Subcutaneous abdominal adipose tissue (tissue), 5 donors: Measurements from ENCODE around the gene PDE8B.

Experiments
- H3K27ac ChIP-seq: one replicate; pipeline ENCODE4 v1.7.0; 2013; ENCODE audit warnings: low read depth, mild to moderate bottlenecking, inconsistent platforms, low read length, moderate library complexity
- H3K27me3 ChIP-seq, 5 donors: one replicate each; pipeline ENCODE4 v1.7.0; 2013; ENCODE audit warnings: low read length in 5 of 5, inconsistent platforms in 1 of 5; ENCODE audit not compliant: control insufficient read depth in 5 of 5, insufficient read depth in 4 of 5
- H3K36me3 ChIP-seq, 5 donors: one replicate each; pipeline ENCODE4 v1.7.0; 2013; ENCODE audit warnings: low read length in 5 of 5; ENCODE audit not compliant: control insufficient read depth in 5 of 5, insufficient read depth in 5 of 5
- H3K4me1 ChIP-seq, 5 donors: one replicate each; pipeline ENCODE4 v1.7.0; 2013; ENCODE audit warnings: low read length in 5 of 5, mild to moderate bottlenecking in 3 of 5, moderate library complexity in 1 of 5; ENCODE audit not compliant: control insufficient read depth in 5 of 5, insufficient read depth in 5 of 5
- H3K4me3 ChIP-seq, 5 donors: one replicate each; pipeline ENCODE4 v1.7.0; 2013; ENCODE audit warnings: low read length in 5 of 5, low read depth in 1 of 5
- H3K9ac ChIP-seq, 5 donors: one replicate each; pipeline ENCODE4 v1.7.0; 2013; ENCODE audit warnings: low read length in 5 of 5, mild to moderate bottlenecking in 4 of 5, moderate library complexity in 3 of 5
- H3K9me3 ChIP-seq, 5 donors: one replicate each; pipeline ENCODE4 v1.7.0; 2013; ENCODE audit warnings: low read length in 5 of 5; ENCODE audit not compliant: control insufficient read depth in 5 of 5
- donor health status: healthy.
- donor health status: healthy.
- donor health status: healthy.
- donor health status: healthy.
- donor health status: healthy.

PDE8B gene

GRCh38 chr5:77390795-77391194, 180.3 kb downstream of the PDE8B start:
- H3K27ac ChIP-seq: peak overlapping the region; percentile 61
- no peak overlapping the region for H3K4me3 ChIP-seq
- H3K9ac ChIP-seq: no peak overlapping the region
- H3K9me3 ChIP-seq: no peaks in the 10 kb centered on the region
- H3K27me3 ChIP-seq: no peaks in the 10 kb centered on the region
- H3K36me3 ChIP-seq: no peaks in the 10 kb centered on the region
- H3K4me1 ChIP-seq: peaks cover 5 to 20% (median 9%) of the 10 kb centered on the region in 5 donors

GRCh38 chr5:77391240-77391765, 180.8 kb downstream of the PDE8B start:
- Histone ChIP-seq H3K36me3 (no peaks in the 10 kb centered on the region), H3K4me1 (peaks cover 5 to 20% (median 9%) of the 10 kb centered on the region in 5 donors), H3K27ac (no peak overlapping the region), H3K27me3 (no peaks in the 10 kb centered on the region), H3K9me3 (no peaks in the 10 kb centered on the region), H3K4me3 (no peak overlapping the region), H3K9ac (no peak overlapping the region)

DNA sequence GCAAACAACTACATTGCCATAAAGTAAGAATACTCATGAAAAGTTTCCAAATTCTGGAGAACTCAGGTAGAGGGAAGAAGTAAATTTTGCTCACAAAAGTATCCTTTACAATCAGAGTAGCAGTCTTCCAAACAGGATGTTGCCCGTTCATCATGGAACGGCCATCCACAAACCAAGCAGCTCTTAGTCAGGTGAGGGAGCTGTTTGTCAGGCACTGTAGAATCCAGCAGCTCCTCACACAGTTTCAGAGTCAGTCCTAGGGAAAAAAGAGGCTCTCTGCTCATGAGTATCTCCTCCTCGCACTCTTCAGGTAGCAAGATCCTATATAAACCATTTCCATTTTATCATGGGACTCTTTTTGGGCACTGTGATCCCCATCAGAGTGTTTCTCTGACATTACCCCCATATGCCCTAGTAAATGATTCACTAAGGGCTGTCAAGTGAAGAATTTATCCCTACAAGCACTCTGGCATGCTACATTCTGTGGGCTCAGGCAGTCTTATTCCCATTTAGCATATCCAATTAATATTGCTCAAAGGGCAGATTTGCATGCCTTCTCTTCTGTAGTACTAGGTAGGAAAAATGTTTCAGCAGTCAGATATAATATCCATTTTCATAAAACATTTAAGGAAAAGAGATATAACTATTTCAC, 183.7 kb downstream of the PDE8B start:
- no peak overlapping the region for H3K9ac ChIP-seq
- peaks cover 5 to 24% (median 11%) of the 10 kb centered on the region in 5 donors for H3K4me1 ChIP-seq
- H3K27me3 ChIP-seq: no peaks in the 10 kb centered on the region
- no peaks in the 10 kb centered on the region for H3K9me3 ChIP-seq
- H3K4me3 ChIP-seq: no peak overlapping the region
- H3K36me3 ChIP-seq: no peaks in the 10 kb centered on the region
- no peak overlapping the region for H3K27ac ChIP-seq

DNA sequence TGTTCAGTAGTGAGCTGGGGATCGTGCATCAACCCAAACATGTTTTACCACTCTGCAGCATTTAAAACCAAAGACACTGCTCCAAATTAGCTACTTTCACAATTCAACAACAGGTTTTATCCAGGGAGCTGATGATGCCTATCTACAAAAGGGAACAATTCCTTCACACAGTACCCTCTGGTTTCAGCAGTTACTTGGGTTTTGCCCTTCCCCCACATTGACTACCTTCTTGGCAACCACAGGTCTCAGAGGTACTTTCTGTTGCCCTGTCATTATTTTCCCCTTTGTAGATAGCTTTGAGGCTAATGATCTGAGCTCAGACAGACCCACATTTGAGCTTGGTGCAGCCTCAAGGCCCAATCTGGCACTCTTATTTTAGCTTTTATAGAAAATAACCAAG, 185.5 kb downstream of the PDE8B start:
- H3K27ac ChIP-seq: no peak overlapping the region
- H3K9ac ChIP-seq: no peak overlapping the region
- no peak overlapping the region for H3K4me3 ChIP-seq
- no peaks in the 10 kb centered on the region for H3K27me3 ChIP-seq
- no peaks in the 10 kb centered on the region for H3K36me3 ChIP-seq
- H3K9me3 ChIP-seq: no peaks in the 10 kb centered on the region
- H3K4me1 ChIP-seq: peaks cover 0 to 18% (median 10%) of the 10 kb centered on the region in 5 donors

GRCh38 chr5:77397686-77398292, 187.3 kb downstream of the PDE8B start:
- H3K27ac ChIP-seq: peak overlapping the region; percentile 58
- H3K4me1 ChIP-seq: peaks cover 0 to 23% (median 15%) of the 10 kb centered on the region in 5 donors
- no peaks in the 10 kb centered on the region for H3K9me3 ChIP-seq
- H3K36me3 ChIP-seq: no peaks in the 10 kb centered on the region
- H3K9ac ChIP-seq: peak overlapping the region in 1 of 5 donors; percentile 24
- H3K4me3 ChIP-seq: no peak overlapping the region
- no peaks in the 10 kb centered on the region for H3K27me3 ChIP-seq

GRCh38 chr5:77398458-77398857, 188.0 kb downstream of the PDE8B start:
- H3K9ac ChIP-seq: no peak overlapping the region
- H3K4me3 ChIP-seq: no peak overlapping the region
- H3K9me3 ChIP-seq: no peaks in the 10 kb centered on the region
- H3K36me3 ChIP-seq: no peaks in the 10 kb centered on the region
- H3K27ac ChIP-seq: no peak overlapping the region
- H3K4me1 ChIP-seq: peaks cover 0 to 29% (median 20%) of the 10 kb centered on the region in 5 donors
- H3K27me3 ChIP-seq: no peaks in the 10 kb centered on the region

DNA sequence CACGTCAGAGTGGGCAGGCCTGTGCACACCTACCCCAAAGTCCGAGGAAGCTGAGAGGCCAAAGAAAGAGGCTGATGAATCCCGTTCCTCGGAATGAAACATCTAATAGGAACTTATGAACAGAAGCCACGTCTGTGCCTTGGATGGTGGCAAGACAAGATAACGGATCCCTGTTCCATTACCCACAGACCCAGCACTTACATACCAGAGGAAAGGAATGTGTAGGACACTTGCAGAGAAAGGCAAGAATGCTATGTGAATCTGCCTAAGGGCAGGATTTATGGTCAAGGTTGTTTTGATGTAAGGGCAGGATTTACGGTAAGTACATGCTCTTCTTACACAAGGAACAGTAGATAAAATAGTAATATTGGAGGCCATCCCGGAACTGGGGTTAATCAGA, 188.4 kb downstream of the PDE8B start:
- Histone ChIP-seq H3K27ac (no peak overlapping the region), H3K36me3 (no peaks in the 10 kb centered on the region), H3K27me3 (no peaks in the 10 kb centered on the region), H3K4me1 (peaks cover 0 to 29% (median 20%) of the 10 kb centered on the region in 5 donors), H3K9ac (no peak overlapping the region), H3K9me3 (no peaks in the 10 kb centered on the region), H3K4me3 (no peak overlapping the region)

DNA sequence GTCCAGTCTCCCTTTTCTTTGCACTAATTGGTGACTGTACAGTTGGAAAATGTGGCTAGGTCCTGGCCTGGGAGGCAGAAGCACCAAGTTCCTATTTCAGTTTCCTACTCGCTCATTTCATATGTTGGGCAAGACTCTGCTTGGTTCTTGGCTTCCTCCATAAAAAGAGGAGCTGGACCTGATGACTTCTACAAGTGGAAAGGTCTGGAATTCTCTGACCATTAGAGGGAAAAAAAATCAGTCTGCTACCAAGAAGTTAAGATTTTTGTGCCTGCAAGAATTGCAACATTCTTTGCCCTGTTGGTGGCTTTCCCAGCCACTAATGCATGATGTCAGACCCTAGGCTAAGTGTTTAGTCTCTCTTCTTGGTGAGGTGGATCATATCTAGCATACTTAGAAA, 190.2 kb downstream of the PDE8B start:
- no peaks in the 10 kb centered on the region for H3K9me3 ChIP-seq
- peaks cover 0 to 29% (median 20%) of the 10 kb centered on the region in 5 donors for H3K4me1 ChIP-seq
- H3K36me3 ChIP-seq: no peaks in the 10 kb centered on the region
- H3K27ac ChIP-seq: peak overlapping the region; percentile 76
- no peaks in the 10 kb centered on the region for H3K27me3 ChIP-seq
- no peak overlapping the region for H3K4me3 ChIP-seq
- H3K9ac ChIP-seq: no peak overlapping the region

GRCh38 chr5:77402796-77403195, 192.3 kb downstream of the PDE8B start:
- Histone ChIP-seq H3K9ac (peak overlapping the region in 2 of 5 donors; percentile 35 to 56), H3K4me1 (peaks cover 0 to 23% (median 17%) of the 10 kb centered on the region in 5 donors), H3K9me3 (no peaks in the 10 kb centered on the region)

GRCh38 chr5:77407152-77407551, 196.7 kb downstream of the PDE8B start:
- H3K9ac ChIP-seq: no peak overlapping the region
- H3K4me3 ChIP-seq: no peak overlapping the region
- no peak overlapping the region for H3K27ac ChIP-seq
- peaks cover 0 to 23% (median 11%) of the 10 kb centered on the region in 5 donors for H3K36me3 ChIP-seq
- H3K4me1 ChIP-seq: peaks cover 0 to 10% (median 8%) of the 10 kb centered on the region in 5 donors
- no peaks in the 10 kb centered on the region for H3K27me3 ChIP-seq
- H3K9me3 ChIP-seq: no peaks in the 10 kb centered on the region

More at GRCh38 chr5:77402796-77403195, 192.3 kb downstream of the PDE8B start:
- Histone ChIP-seq H3K4me3 (no peak overlapping the region), H3K27ac (peak overlapping the region; percentile 19), H3K27me3 (no peaks in the 10 kb centered on the region), H3K36me3 (peaks cover 0 to 12% (median 7%) of the 10 kb centered on the region in 5 donors)
